ENCODE measurements around the gene PIK3CA.

The PIK3CA gene

DNA sequence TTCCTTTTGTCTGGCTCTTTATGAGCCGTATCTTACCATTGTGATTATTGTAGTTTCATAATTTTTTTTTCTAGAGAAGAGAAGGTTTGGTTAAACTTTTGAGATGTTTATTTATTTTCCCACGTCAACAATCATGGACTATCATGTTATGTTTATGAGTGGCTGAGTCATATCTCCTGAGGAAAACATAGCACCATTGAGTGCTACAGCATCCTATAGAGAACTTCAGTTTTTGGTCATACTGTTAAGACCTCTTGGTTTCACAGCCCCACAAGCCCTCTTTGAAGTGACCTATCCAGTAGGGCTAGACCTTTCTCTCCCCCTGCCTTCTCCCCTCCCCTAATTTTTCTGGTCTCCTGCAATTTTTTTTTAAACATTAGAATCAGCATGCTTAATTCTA, 20.8 kb downstream of the PIK3CA start:
- Histone ChIP-seq H3K36me3 (ENCODE audit: low read depth) (no peaks in the 10 kb centered on the region), H3K27ac (ENCODE audit: poor library complexity, severe bottlenecking) (no peak overlapping the region), H3K4me1 (ENCODE audit: insufficient read depth, poor library complexity, severe bottlenecking) (no peaks in the 10 kb centered on the region), H3K4me3 (ENCODE audit: severe bottlenecking) (no peak overlapping the region), H3K9me3 (ENCODE audit: severe bottlenecking) (no peaks in the 10 kb centered on the region), H3K27me3 (ENCODE audit: insufficient read depth, poor library complexity, severe bottlenecking) (no peaks in the 10 kb centered on the region)
- TF ChIP-seq, protein P1, sequence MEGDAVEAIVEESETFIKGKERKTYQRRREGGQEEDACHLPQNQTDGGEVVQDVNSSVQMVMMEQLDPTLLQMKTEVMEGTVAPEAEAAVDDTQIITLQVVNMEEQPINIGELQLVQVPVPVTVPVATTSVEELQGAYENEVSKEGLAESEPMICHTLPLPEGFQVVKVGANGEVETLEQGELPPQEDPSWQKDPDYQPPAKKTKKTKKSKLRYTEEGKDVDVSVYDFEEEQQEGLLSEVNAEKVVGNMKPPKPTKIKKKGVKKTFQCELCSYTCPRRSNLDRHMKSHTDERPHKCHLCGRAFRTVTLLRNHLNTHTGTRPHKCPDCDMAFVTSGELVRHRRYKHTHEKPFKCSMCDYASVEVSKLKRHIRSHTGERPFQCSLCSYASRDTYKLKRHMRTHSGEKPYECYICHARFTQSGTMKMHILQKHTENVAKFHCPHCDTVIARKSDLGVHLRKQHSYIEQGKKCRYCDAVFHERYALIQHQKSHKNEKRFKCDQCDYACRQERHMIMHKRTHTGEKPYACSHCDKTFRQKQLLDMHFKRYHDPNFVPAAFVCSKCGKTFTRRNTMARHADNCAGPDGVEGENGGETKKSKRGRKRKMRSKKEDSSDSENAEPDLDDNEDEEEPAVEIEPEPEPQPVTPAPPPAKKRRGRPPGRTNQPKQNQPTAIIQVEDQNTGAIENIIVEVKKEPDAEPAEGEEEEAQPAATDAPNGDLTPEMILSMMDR (IDR thresholded peaks at IDR 0.05; ENCODE audit: poor library complexity, severe bottlenecking), result no peak
- no peak for ATAC-seq (ENCODE audit: low read depth)
- DNase-seq (ENCODE audit: low spot score), result no peak

DNA sequence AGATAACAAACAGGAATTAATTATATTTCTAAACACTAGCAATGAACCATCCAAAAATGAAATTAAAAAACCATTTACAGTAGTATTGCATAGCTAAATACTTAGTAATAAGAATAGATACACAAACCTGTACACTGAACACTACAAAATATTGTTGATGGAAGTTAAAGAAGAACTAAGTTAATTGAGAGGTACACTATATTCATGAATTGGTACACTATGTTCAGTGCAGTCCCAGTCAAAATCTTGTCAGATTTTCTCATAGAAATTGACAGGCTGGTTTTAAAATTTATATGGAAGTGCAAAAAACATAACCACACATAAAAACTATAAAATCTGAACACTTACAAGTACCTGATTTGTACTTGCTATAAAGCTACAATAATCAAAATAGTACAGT, 24.4 kb downstream of the PIK3CA start:
- Histone ChIP-seq H3K36me3 (ENCODE audit: low read depth) (no peaks in the 10 kb centered on the region), H3K9me3 (ENCODE audit: severe bottlenecking) (no peaks in the 10 kb centered on the region), H3K27ac (ENCODE audit: poor library complexity, severe bottlenecking) (no peak overlapping the region), H3K4me3 (ENCODE audit: severe bottlenecking) (no peak overlapping the region), H3K4me1 (ENCODE audit: insufficient read depth, poor library complexity, severe bottlenecking) (no peaks in the 10 kb centered on the region), H3K27me3 (ENCODE audit: insufficient read depth, poor library complexity, severe bottlenecking) (no peaks in the 10 kb centered on the region)
- DNase-seq (ENCODE audit: low spot score) (no peak), ATAC-seq (ENCODE audit: low read depth) (no peak)
- TF ChIP-seq, protein P1 (IDR thresholded peaks at IDR 0.05; ENCODE audit: poor library complexity, severe bottlenecking), result no peak

DNA sequence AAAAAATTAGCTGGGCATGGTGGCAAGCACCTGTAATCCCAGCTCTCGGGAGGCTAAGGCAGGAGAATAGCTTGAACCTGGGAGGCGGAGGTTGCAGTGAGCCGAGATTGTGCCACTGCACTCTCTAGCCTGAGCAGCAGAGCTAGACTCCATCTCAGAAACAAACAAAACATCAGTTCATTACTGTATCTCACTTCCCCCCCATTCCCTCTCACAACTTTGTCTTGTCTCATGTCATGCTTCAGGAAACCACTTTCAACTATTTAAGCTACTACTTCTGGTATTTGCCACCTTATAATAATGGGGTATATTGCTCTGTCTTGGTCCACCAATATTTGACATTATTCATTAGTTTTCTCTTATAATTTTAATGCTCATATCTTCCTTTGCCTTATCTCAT, 26.2 kb downstream of the PIK3CA start:
- TF ChIP-seq, protein P1 (IDR thresholded peaks at IDR 0.05; ENCODE audit: poor library complexity, severe bottlenecking), result no peak
- Histone ChIP-seq H3K27ac (ENCODE audit: poor library complexity, severe bottlenecking) (no peak overlapping the region), H3K27me3 (ENCODE audit: insufficient read depth, poor library complexity, severe bottlenecking) (no peaks in the 10 kb centered on the region), H3K36me3 (ENCODE audit: low read depth) (no peaks in the 10 kb centered on the region), H3K9me3 (ENCODE audit: severe bottlenecking) (no peaks in the 10 kb centered on the region), H3K4me3 (ENCODE audit: severe bottlenecking) (no peak overlapping the region), H3K4me1 (ENCODE audit: insufficient read depth, poor library complexity, severe bottlenecking) (peaks cover 1% of the 10 kb centered on the region)
- DNase-seq (ENCODE audit: low spot score) (no peak), ATAC-seq (ENCODE audit: low read depth) (no peak)

DNA sequence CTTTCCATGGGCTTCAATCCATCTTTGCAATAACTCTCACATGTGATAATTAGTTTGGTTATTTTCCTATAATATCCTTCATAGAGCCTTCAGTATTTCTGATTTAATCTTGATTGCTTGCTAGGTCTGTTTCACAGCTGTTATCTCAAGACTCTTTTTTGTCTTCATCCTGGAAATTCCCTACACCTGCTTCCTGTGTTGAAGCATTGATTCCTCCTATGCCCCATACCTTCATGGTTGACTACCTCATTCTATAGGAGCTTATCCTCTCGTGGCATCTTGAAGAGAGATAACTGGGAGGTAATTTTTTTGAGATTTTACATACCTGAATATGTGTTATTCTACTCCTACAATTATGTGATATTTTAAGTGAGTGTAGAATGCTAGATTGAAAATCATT, 26.7 kb downstream of the PIK3CA start:
- Histone ChIP-seq H3K27ac (ENCODE audit: poor library complexity, severe bottlenecking) (no peak overlapping the region), H3K36me3 (ENCODE audit: low read depth) (no peaks in the 10 kb centered on the region), H3K27me3 (ENCODE audit: insufficient read depth, poor library complexity, severe bottlenecking) (no peaks in the 10 kb centered on the region), H3K9me3 (ENCODE audit: severe bottlenecking) (no peaks in the 10 kb centered on the region), H3K4me3 (ENCODE audit: severe bottlenecking) (no peak overlapping the region), H3K4me1 (ENCODE audit: insufficient read depth, poor library complexity, severe bottlenecking) (peaks cover 7% of the 10 kb centered on the region)
- TF ChIP-seq, protein P1 (IDR thresholded peaks at IDR 0.05; ENCODE audit: poor library complexity, severe bottlenecking), result no peak
- DNase-seq (ENCODE audit: low spot score) (no peak), ATAC-seq (ENCODE audit: low read depth) (no peak)

GRCh38 chr3:179175358-179175757, 27.2 kb downstream of the PIK3CA start:
- H3K27ac ChIP-seq (ENCODE audit: poor library complexity, severe bottlenecking), result no peak overlapping the region
- H3K4me3 ChIP-seq (ENCODE audit: severe bottlenecking), result no peak overlapping the region
- no peaks in the 10 kb centered on the region for H3K36me3 ChIP-seq (ENCODE audit: low read depth)
- TF ChIP-seq, protein P1 (IDR thresholded peaks at IDR 0.05; ENCODE audit: poor library complexity, severe bottlenecking), result no peak
- DNase-seq (ENCODE audit: low spot score), result no peak
- H3K27me3 ChIP-seq (ENCODE audit: insufficient read depth, poor library complexity, severe bottlenecking), result no peaks in the 10 kb centered on the region
- ATAC-seq (ENCODE audit: low read depth), result no peak
- peaks cover 12% of the 10 kb centered on the region for H3K4me1 ChIP-seq (ENCODE audit: insufficient read depth, poor library complexity, severe bottlenecking)
- H3K9me3 ChIP-seq (ENCODE audit: severe bottlenecking), result no peaks in the 10 kb centered on the region

Data from RWPE2 (cell line).